GM19193 (cell line): Measurements from ENCODE around the gene NTMT1.

Experiments
- POLR2A ChIP-seq: IDR thresholded peaks from 4 replicates; pipeline ENCODE4 v1.6.1; 2011; ENCODE audit not compliant: insufficient read depth, insufficient read length; ENCODE audit errors: extremely low read depth

The NTMT1 gene

DNA sequence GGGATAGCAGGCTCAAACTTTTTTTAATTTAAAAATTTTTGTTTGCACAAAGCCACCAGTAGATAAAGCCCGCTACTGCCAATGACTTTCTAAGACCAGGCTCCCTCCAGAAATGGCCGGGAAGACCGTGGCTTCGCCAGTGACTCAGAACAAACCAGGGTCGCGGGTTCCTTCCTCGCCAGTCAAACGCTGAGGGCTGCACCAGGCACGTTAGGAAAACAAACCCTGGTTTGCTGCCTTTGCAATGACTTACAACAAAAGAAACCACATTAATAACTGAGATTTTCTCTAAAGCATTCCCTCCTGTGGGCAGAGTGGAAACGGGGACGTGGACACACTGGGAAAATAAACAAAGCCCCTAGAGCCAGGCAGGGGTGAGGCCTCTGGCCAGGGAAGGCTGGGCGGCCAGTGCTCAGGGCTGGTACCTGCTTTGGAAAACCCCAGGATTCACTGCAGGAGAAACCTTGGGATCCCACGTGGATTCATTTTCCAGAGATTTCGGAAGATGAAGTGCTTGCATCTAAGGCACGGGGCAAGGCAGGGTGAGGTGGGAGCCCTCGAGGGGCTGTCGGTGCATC is 43.3 kb downstream of the NTMT1 start:
- no peak for TF ChIP-seq POLR2A

DNA sequence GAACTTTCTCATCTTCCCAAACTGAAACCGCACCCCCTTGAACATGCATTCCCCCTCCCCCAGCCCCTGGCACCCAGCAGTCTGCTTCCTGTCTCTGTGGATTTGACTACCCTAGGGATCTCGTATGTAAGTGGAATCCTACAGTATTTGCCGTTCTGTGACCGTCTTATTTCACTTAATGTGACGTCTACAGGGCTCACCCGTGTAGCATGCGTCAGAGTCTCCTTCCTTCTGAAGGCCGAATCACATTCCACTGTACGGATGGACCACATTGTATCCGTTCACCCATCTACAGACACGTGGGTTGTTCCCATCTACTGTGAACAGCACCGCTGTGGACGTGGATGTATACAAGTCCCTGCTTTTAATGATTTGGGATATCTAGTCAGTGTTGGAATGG is 44.0 kb downstream of the NTMT1 start:
- no peak for TF ChIP-seq POLR2A

DNA sequence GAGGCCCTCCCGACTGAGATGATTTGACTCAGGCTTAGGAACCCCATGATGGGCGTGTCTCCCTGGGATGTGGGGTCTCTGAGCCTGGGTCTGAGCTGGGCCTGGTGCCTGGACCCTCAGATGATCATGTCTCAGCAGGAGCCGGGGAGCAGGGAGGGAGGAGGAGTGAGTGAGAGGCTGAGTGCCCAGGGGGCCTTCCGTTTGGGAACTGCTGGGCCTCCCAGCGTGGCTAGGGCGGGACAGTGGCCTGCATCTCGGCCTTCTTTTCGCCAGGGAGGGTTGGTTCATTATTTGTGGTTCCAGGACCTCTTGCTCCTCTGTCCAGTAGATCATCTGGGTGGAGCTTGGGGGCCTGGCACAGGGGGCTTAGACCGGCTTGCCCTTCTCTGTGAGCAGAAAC is 45.1 kb downstream of the NTMT1 start:
- no peak for TF ChIP-seq POLR2A

DNA sequence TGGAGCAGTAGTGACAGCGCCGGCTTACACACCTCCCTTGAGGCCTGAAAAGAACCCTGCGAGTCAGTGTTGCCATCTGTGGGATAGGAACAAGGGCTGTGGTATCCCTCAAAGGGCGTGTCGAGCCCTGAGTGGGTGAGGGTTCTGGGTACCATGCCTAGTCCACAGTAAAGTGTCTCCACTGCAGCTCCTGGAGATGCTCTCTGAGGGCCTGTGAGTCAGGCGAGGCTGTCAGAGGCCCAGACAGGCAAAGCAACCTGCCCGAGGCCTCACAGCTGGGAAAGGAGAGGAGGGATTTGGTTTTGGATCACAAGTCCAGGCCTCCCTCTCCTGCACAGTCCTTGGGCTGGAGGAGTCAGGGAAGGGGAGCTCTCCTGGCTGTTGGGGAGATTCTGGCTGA is 45.6 kb downstream of the NTMT1 start:
- no peak for TF ChIP-seq POLR2A

DNA sequence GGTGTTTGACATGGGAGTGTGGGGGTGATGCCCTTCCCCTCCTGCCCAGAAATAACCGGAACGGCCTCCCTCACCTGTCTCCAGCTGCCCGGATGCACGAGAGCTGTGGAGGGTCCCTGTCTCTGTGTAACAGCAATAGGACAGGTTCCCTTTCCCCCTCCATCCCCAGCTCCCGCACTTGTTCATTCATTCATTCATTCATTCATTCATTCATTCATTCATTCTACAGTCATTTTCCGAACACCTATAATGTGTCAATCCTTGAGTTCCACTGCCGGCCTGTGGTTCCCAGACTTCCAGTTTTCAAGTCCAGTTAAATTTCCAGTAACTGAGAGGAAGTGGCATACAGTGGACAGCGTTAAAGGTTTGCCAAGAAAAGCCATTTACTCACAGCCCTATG is 46.7 kb downstream of the NTMT1 start:
- TF ChIP-seq POLR2A: no peak

DNA sequence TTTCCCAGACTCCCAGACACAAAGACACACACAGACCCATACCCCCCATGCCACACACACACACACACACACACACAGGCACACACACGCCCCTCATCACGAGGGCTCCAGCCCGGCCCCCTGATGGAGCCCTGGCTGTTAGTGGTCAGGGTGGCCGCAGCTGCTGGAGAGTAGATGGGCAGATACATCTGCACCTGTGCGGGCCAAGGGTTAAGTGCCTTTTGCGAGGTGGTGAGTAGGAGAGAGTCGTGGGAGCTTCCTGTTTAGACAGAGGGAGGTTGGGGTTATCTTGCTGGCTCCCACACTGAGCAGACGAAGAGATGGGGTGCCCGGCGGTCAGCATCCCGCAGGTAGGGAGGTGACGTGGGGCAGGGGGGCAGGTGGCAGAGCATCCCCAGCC is 47.6 kb downstream of the NTMT1 start:
- no peak for TF ChIP-seq POLR2A

DNA sequence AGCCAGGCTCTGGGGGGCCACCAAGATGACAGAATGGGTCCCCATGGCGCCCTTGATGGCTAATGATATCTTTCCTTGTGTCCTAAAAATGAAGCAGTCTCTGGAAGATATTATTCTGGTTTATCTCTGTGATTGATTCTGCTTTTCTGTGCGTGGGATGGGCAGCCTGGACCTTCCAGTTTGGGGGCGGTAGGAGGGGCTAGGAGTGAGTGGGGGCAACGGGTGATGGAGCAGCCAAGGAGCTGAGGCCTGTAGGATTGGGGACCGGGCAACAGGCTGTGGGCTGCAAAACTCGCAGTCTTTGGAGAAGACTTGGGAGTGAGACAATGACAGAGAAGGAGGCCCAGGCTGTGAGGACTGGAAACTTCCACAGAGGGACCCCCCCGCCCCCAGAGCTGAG is 48.3 kb downstream of the NTMT1 start:
- TF ChIP-seq POLR2A: no peak

DNA sequence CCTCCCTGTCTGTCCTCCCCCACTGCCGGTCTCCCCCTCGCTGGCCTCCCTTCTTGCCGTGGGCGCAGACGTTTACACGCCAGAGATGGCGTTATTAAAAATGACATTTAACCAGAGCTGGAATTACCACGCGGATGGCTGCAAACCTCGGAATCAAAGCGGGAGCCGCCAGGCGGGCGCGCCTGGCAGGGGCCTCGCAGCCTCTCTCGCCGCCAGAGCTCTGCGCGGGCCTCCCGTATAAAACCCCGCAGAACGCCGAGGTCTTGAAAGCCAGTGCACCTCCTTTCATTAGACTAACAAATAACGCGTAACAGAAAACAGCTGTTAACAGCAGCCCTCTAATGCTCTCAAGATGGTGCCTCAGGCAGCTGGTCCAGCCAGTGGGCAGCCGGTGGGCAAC is 49.7 kb downstream of the NTMT1 start:
- no peak for TF ChIP-seq POLR2A

DNA sequence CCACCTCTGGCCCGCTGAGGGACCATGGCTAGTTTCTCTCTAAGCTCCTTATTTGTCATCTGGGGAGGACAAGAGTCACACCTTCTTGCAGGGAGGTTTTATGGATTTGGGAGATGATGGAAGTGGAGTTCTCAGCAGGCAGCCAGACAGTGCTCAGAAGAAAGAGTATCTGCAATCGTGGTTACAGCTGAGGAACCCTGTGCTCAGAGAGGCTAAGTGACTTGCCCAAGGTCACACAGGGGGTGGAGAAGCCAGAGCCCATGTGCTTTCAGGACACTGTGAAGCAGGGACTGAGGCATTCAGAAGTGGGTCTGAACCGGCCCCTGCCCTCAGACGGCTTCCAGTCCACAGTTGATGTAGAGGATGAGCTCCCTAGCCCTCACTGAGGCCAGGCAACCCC is 50.3 kb downstream of the NTMT1 start:
- no peak for TF ChIP-seq POLR2A

- no peak for TF ChIP-seq POLR2A
Measured at GRCh38 chr9:129676975-129677374, 51.0 kb downstream of the NTMT1 start.

- no peak for TF ChIP-seq POLR2A
Measured at GRCh38 chr9:129677456-129677855, 51.5 kb downstream of the NTMT1 start.

DNA sequence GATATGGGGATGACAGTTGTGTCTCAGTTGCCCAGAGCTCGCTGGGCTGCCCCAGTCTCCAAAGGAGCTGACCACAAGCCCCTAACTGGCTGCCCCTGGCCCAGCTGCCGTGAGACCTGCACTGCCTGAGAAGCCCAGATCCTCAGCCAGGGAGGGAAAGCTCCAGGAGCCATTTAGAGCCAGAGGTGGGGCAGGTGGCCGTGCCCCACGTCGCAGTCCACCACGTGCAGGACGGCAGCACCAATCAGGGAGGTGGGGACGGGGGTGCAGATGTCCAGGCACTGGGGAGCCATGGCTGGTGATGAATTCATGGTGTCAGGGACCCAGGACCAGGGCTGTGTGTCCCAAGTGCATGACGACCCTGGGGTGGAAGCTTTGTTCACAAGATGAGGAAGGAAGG is 52.9 kb downstream of the NTMT1 start:
- TF ChIP-seq POLR2A: no peak

GRCh38 chr9:129679537-129679936 is 53.6 kb downstream of the NTMT1 start:
- no peak for TF ChIP-seq POLR2A

- no peak for TF ChIP-seq POLR2A
Measured at GRCh38 chr9:129681924-129682323, 56.0 kb downstream of the NTMT1 start.

- TF ChIP-seq POLR2A: no peak
Measured at GRCh38 chr9:129682381-129682780, 56.4 kb downstream of the NTMT1 start.

GRCh38 chr9:129685220-129685932 is 59.4 kb downstream of the NTMT1 start:
- no peak for TF ChIP-seq POLR2A
